GM18505 (cell line): Measurements from ENCODE around the gene INO80.
"Not testable (repeated sequence)": the region's sequence is repeated elsewhere in the genome, so short reads cannot be mapped to it uniquely, and the experiment has no call there.

ENCODE experiments used
- ATAC-seq: cut with Tn5 transposase; IDR thresholded peaks from one replicate; pipeline ENCODE4 v1.9.1; 2021; ENCODE audit not compliant: unreplicated experiment
- POLR2A ChIP-seq: IDR thresholded peaks from 4 replicates; pipeline ENCODE4 v1.6.1; 2011; ENCODE audit warnings: borderline replicate concordance; ENCODE audit not compliant: insufficient read depth, insufficient read length; ENCODE audit errors: extremely low read depth

INO80 gene

GRCh38 chr15:40968290-40969085 lies 147.6 kb downstream of the INO80 start:
- TF ChIP-seq POLR2A = no peak
- ATAC-seq = no peak

- no peak for ATAC-seq
These were observed 151.4 kb downstream of the INO80 start for GRCh38 chr15:40964634-40965033.

GRCh38 chr15:40964006-40964405 lies 152.1 kb downstream of the INO80 start:
- no peak for TF ChIP-seq POLR2A
- ATAC-seq = no peak

More at GRCh38 chr15:40964634-40965033, 151.4 kb downstream of the INO80 start:
- no peak for TF ChIP-seq POLR2A

- TF ChIP-seq POLR2A = no peak
- no peak for ATAC-seq
These were observed 152.9 kb downstream of the INO80 start for GRCh38 chr15:40963201-40963600.

GRCh38 chr15:40962317-40962716 lies 153.8 kb downstream of the INO80 start:
- not testable (repeated sequence) for ATAC-seq

GRCh38 chr15:40961740-40962139 lies 154.3 kb downstream of the INO80 start:
- not testable (repeated sequence) for ATAC-seq

- no peak for TF ChIP-seq POLR2A
- ATAC-seq = no peak
These were observed 155.2 kb downstream of the INO80 start for GRCh38 chr15:40960925-40961324.

- ATAC-seq = no peak
- no peak for TF ChIP-seq POLR2A
These were observed 155.8 kb downstream of the INO80 start for GRCh38 chr15:40960151-40960885.

GRCh38 chr15:40959331-40960141 lies 156.5 kb downstream of the INO80 start:
- TF ChIP-seq POLR2A = no peak
- no peak for ATAC-seq

- TF ChIP-seq POLR2A = no peak
- no peak for ATAC-seq
These were observed 157.4 kb downstream of the INO80 start for GRCh38 chr15:40958723-40959122.

GRCh38 chr15:40958146-40958545 lies 157.9 kb downstream of the INO80 start:
- no peak for ATAC-seq
- TF ChIP-seq POLR2A = no peak

- TF ChIP-seq POLR2A = no peak
- ATAC-seq = no peak
These were observed 158.5 kb downstream of the INO80 start for GRCh38 chr15:40957581-40958051.

GRCh38 chr15:40957041-40957555 lies 159.0 kb downstream of the INO80 start:
- ATAC-seq = no peak
- TF ChIP-seq POLR2A = peak; percentile 6
